CD4-positive, alpha-beta T cell treated with Interleukin-4 for 1 hour (primary cell): ENCODE data around the gene ZSWIM6.

Experiments used
- DNase-seq, 2 donors: peaks; one replicate each; pipeline ENCODE4 v3.0.0-alpha.2; 2020 to 2022

Gene ZSWIM6

GRCh38 chr5:61450493-61451279 lies 118.6 kb downstream of the ZSWIM6 start:
- DNase-seq = no peak

- DNase-seq = no peak
Observed at GRCh38 chr5:61455179-61456006, 123.3 kb downstream of the ZSWIM6 start.

DNA sequence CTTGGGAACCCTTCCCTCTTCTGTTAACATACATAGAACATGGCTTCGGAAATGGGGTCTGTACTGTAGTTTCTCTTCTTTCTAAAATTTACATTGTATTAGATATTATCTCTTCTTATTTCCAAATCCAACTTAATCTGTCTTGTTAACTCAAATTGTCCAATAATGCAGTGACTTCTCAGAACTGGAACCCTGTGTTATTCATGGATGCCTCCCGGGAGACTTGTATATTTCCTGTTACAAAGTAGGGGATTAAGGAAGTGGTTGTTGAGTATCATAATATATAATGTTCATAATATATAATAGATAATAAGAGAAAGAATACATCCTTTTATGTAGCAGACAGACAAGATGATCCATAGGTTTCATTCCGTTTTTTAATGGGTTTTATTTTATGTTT lies 128.4 kb downstream of the ZSWIM6 start:
- DNase-seq = no peak

GRCh38 chr5:61461417-61461816 lies 129.4 kb downstream of the ZSWIM6 start:
- no peak for DNase-seq

- DNase-seq = no peak
Observed at GRCh38 chr5:61461926-61462325, 129.9 kb downstream of the ZSWIM6 start.

GRCh38 chr5:61463596-61463995 lies 131.5 kb downstream of the ZSWIM6 start:
- DNase-seq = no peak

DNA sequence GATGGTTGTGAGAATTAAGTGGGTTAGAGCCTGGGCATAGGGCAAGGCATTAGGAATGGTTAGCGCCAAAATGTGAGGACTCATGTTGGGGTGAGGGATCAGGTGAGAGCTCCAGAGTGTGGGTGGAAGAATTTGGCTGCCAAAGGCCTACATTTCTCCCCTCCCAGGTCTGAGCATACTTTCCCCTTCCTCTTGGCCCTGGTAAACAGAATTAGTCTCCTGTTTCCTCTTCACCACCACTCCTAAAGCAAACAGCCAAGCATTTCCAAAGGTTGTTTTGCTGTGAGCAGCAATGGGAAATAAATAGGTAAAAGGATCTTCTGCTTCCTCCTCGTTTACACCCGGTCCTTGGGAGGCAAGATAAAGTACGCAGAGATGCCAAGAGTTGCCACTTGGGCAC lies 132.5 kb downstream of the ZSWIM6 start:
- no peak for DNase-seq

GRCh38 chr5:61465066-61465465 lies 133.0 kb downstream of the ZSWIM6 start:
- DNase-seq = no peak

GRCh38 chr5:61465496-61465895 lies 133.4 kb downstream of the ZSWIM6 start:
- DNase-seq = no peak

DNA sequence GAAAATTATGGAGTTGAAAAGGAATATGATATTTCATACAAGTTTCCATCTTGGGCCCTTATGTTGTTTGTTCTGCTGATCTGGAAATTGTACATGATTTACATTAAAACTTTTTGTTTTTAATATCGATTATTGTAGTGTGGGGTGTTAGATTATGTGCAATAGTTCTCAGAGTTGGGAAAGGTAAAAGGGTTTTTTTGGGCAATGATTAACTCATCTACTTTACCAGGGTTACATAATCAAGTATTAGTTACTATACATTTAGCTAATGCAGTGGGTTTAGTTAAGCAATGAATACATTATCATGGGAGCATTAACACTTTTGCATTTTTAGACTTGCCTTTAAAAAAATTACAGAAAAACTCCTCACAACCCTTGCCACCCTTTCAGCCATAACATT lies 134.0 kb downstream of the ZSWIM6 start:
- no peak for DNase-seq

GRCh38 chr5:61467766-61468482 lies 135.9 kb downstream of the ZSWIM6 start:
- no peak for DNase-seq

DNA sequence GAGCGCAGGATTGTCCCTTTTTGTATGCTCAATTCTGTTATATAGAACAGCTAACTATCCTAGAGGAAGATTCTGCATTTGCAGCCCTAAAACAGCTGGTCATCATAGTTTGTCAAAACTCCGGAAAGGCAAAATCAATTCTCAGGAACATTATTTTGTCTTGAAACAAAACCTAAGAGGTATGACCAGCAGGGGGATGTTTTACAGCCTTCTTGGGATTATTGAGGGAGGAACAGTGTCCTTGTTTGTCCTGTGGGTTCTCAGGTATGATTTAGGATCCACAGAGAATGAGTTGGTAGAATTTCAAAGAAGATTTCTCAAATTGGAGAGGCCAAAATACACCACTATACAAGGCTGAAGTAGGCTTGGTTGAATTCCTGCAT lies 136.4 kb downstream of the ZSWIM6 start:
- no peak for DNase-seq

DNA sequence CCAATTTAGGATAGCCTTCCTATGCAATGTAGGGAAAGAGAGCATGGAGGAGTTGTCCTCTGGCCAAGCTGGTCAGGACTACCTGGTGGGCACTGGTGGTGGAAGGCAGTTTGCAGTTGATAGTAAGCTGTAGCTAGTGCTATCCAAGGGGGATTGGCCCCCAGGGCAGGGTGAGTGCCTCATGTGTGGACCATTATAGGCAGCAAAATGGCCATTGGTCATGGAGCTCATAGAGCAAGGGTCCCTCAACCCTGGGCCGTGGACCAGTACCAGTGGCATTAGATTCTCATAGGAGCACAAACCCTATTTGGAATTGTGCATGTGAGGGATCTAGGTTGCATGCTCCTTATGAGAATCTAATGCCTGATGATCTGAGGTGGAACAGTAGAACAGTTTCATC lies 139.3 kb downstream of the ZSWIM6 start:
- DNase-seq = no peak

GRCh38 chr5:61472172-61472958 lies 140.3 kb downstream of the ZSWIM6 start:
- DNase-seq = no peak

DNA sequence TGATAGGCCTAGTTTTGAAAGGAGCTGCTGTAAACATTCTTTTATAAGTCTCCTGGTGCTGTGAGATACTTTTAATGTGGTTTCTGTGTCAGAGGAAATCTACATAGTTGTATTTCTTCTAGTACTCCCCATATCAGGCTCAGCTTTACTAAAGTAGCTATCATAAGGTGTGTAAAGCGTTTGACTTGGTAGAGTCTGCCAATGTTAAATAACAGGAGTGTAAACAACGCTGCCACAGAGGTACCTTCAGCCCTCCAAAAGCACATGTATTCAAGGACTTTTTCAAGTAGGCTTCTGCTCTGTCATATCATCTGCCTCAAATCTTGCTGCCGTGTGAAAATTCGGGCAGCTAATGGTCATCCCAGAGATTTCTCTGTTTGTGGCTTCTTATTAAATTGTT lies 142.7 kb downstream of the ZSWIM6 start:
- no peak for DNase-seq

- DNase-seq = no peak
Observed at GRCh38 chr5:61477788-61478187, 145.7 kb downstream of the ZSWIM6 start.

GRCh38 chr5:61479850-61480614 lies 148.0 kb downstream of the ZSWIM6 start:
- no peak for DNase-seq

GRCh38 chr5:61482980-61483379 lies 150.9 kb downstream of the ZSWIM6 start:
- DNase-seq = no peak

GRCh38 chr5:61486476-61486875 lies 154.4 kb downstream of the ZSWIM6 start:
- no peak for DNase-seq

GRCh38 chr5:61489574-61489973 lies 157.5 kb downstream of the ZSWIM6 start:
- no peak for DNase-seq

DNA sequence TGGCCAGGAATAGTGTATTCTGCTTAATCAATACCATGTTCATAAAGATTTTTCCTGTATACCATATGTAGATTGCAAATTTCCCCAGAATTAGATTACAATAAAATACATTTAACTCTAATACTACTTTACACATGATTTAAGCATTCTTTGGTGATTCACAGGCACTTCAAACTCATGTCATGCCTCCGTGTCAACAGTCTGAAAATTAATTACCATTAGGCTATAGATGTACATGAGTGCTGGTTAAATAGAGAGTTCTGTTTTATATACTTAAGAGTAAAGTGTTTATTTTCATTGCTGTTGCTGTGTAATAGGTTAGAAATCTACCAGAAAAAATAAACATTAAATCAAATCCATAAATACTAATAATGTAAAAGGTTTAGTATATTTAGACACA lies 159.8 kb downstream of the ZSWIM6 start:
- DNase-seq = no peak

DNA sequence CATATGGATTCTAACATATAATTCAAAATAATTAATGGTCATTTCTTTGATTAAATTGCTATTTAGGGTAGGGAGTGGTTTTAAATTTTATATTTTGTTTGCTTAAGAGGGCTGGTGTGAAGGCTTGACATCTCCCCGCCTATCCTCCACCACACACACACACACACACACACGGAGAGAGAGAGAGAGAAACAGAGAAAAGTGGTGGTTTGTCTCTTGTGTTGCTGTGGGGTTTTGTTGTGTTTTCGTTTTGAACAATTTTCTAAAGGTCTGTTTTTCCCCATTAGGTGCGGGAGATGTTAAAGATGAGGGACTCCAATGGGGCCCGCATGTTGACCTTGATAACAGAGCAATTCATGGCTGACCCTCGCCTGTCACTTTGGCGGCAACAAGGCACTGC lies 161.9 kb downstream of the ZSWIM6 start:
- DNase-seq = no peak
